GM15510 (cell line): Measurements from ENCODE around the gene CD82.

Source experiments
- POLR2A ChIP-seq: IDR thresholded peaks from 3 replicates; pipeline ENCODE4 v1.6.1; 2011; ENCODE audit warnings: borderline replicate concordance; ENCODE audit not compliant: insufficient read length; ENCODE audit errors: extremely low read depth

Gene CD82

DNA sequence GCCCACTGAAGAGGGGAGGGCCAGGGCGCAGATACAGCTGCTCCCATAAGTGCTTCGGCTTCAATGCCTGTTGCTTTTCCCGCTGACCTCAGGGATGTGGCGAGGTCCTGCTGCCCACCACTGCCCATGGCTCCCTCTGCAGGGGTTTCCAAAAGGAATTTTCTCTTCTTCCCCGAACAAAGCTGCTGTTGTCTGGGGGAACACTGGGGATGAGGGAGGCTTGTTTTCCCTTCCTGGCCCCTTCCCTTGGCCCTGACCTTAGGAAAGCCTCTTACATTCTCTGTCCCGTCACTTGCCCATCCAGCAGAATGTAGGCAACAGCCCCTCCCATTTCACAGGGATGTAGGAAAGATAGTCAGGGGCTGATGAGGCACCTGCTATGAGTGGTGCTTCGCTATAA lies 34.8 kb downstream of the CD82 start:
- no peak for TF ChIP-seq POLR2A

DNA sequence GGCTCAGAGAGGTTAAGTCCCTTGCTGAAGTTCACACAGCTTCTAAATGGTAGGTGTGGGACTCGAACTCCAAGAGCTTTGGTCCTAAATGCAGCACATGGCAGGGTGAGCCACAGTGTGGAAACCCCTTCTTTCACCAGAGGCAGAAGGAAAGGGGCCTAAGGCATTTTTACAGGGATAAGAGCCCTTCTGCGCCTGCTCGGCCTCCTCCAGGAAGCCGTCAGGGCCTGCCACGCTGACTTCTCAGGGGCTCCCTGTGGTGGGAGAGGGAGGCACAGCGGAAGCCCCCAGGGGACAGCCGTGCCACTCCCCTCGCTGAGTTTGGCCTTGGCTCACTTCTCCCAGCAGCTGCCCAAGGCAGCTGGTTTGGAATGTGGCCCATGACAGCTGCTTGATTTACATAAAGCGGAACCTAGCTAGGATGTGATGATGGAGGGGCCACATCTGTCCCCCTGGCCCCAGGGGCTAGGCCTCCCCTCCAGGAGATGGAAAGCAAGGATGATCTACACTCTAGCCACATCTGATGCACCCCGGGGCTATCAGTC lies 35.4 kb downstream of the CD82 start:
- no peak for TF ChIP-seq POLR2A

DNA sequence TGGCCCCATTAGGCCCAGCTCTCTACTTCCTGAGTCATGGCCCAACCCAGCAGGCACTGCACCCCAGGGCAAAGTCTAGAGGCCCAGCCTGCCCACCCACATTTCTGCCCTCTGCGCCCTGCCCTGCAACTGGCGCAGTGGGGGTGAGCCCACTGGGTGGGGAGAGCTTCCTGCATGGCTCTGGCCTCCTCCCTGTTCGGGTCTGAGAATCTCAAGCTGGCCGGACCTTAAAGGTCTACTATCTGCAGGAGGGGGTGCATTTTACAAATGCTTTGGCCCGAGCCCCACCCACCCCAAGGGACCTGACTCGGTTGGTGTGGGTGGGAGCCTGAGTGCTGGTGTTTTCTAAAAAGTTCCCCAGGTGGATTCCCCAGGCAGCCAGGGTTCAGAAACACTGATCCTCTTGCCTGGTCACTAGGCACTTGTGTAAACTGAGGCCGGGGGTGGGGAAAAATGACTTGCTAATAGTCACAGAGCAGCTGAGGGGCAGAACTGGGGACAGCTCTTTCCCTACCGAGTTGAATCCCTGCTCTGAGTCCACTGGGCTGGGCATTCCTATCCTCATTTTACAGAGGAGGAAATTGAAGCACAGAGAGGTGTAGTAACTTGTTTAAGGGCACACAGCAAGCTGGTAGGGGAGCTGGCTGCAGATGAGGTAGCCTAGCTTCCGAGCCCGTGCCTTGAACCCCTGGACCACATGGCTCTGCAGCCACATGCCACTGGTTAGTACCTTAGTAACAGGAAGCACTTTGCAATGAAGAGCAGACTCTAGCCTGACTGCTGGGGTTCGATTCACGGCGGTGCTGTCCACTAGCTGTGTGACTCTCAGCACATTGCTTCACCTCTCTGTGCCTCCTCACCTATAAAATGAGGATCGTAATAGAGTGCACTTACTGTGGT lies 36.3 kb downstream of the CD82 start:
- TF ChIP-seq POLR2A = no peak

DNA sequence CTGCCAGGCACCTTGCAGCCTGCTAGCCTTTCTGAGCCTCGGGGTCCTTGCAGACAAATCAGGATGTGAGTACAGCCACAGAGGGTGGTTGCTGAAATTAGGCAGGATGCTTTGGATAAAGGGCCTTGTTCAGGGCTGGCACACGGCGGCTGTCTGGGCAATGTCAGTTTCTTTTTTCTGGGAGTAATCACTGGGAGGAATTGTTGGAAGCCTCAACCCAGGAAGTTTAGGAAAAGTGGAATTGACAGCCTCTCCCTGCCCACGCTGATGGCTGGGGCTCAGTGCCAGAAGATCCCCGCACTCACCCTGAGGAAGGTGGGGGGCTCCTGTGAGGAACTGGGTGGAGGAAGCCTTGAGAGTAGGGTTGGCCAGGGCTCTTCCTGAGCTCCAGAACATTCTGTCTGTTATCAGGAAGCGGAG lies 37.4 kb downstream of the CD82 start:
- no peak for TF ChIP-seq POLR2A

DNA sequence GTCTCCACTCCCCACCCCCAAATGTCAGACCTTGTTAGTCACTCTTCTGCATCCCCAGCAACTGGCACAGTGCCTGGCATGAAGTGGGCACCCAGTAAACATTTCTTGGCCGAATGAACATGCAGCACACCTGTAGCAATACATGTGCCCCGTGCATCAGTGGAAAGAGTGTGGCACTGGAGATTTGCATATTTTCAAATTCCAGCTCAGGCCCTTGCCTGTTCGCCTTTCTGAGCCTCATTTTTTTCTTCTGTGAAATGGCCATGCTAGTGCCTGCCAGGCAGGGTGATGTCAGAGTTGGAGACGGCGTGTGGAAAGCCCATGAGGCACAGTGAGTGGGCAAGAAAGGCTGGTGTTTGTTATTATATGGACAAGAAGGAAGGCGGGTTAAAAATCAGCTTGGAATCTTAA lies 38.7 kb downstream of the CD82 start:
- no peak for TF ChIP-seq POLR2A

DNA sequence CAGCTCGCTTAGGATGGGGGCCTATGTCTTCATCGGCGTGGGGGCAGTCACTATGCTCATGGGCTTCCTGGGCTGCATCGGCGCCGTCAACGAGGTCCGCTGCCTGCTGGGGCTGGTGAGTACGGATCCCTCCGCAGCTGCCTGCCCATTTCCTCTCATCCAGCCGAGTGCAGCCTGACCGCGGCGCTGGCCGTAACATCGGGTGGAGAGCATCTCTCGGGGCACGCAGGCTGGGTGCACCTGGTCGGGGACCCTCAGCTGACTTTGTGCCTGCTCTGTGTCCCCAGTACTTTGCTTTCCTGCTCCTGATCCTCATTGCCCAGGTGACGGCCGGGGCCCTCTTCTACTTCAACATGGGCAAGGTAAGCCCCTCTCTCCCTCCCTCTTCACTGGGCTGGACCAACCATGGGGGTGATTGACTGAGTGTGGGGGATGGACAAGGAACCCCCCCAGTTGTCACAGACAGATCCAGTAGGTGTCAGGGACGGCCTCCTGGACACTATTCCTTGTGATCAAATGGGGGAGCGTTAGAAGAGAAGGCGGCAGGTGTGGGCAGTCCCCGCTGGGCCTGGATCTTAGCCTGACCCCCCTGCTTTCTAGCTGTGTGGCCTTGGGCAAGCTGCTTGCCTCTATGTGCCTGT lies 39.7 kb downstream of the CD82 start:
- TF ChIP-seq POLR2A = no peak

DNA sequence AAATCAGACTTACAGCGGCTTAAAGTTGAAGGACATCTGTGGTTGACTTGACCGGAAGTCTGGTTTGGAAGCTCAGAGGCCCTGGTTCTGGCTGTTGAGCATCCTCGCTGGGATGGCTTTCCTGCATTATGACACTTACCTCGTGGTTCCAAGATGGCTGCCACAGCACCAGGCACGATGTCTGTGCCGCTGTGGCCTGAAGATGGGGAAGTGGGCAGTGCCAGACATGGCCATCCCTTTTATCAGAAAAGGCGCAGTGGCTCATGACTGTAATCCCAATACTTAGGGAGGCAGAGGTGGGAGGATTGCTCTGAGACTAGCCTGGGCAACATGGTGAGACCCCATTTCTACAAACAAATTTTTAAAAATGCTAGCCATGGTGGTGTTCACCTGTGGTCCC lies 40.5 kb downstream of the CD82 start:
- no peak for TF ChIP-seq POLR2A

DNA sequence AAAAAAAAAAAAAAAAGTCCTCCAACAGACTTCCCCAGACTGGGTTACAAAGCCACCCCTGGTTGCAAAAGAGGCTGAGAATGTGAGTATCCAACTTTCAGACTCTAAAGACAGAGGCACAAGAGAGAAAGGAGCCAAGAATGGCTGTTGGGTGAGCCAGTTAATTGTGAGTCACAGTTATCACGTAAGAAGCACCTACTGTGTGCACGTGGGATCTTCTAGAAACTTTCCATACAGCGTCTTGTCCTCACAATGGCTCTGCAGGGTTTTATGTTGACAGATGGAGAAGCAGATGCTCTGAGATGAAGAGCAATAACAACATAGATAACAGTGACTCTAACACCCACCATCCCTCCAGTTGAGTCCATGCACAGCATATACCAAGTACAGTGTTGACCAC lies 41.0 kb downstream of the CD82 start:
- TF ChIP-seq POLR2A = no peak

DNA sequence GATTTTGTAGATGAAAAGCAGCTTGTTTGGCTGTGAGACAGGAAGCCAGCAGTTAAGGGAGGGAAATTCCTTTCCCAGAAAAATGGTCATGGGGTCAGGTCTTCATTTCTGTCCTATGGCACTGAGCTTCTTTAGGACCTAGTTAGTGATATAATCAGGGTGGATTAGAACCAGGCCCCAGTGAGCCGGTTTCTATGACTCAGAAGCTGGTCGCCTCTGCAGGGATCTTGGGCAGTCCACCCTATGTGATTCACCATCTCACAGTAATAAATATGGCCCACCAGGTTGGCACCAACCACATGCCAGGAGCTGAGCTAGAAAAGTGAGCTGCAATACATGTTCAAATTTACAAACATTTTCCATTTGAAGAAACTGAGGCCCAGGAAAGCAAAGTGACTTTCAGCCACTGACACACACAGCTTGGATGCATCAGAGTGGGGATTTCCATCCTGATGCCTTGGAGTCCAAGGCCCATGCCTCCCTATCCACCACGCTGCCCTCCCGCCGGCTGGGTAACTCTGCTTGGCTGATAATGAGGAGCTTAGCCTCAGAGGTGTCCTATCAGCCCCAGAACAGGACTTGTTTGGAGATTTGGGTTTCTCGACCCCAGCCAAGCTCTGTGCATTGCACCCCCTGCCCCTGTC lies 42.0 kb downstream of the CD82 start:
- no peak for TF ChIP-seq POLR2A

DNA sequence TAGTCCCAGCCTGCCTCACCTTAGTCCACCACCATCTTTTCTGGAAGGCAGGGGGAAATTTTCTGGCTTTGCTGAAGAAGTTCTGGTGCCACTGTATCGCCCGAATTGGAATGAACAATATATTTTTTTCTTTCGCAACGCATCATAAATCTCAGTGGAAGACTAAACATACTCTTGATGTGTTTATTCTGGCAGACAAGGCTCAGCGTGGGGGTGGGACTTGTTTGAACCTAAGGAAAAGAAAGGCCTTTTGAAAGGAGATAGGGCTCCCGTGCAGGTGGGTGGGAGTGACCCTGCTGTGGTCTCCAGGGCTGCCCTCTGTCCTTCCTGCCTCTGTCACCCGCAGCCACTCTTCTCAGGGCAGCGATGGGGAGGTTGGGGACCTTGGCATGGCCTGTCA lies 42.5 kb downstream of the CD82 start:
- TF ChIP-seq POLR2A = no peak

DNA sequence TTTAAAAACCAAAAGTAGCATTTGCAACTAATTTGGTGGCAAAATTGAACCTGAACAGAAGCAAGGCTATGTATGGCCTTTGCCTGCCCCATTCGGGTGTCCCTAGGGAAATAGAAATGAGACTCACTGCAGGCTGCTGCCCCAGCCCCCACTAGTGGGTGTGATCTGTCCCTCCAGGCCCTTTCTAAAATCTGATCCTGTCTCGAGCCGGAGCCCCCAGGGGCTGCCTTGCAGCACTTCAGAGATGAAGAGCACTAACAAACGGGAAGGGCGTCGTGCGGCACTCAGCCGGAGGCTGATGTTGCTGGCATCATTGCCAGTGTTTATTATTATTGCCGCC lies 43.2 kb downstream of the CD82 start:
- TF ChIP-seq POLR2A = no peak

DNA sequence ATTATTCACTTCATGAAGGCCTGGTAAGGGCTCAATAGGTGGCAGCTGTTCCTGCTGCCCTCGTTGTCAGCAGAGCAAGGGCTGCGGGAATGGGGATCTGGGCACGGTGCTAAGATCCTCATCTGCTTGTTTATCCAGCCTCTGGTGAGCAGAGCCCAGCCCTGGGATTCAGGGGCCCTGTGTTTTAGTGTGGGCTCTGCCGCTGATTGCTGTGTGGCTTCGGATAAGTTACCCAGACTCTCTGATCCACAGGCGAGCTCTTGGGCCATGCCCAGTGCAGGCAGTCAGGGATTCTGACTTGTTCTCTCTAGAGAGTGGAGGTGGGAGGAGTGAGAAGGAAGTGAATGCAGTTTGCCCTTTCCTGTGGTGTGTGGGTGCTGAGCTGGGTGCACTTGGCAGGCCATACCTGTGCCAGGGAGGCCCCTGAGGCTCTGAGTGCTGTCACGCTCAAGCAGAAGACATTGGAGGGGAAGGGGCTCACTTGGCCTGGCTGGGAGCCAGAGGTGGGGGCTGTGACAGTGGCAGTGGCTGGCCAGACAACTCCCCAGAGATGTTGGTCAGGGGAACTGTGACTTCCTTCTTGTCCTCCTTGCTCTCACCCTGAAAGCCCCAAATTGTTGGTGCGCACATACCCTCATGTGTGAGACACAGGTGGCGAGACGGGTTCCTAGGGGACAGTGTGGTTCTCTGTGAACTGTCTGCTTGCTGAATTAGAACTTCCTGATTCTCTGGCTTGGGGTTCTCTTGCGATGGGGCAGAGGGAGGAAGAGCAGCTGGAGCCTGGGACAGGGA lies 43.7 kb downstream of the CD82 start:
- no peak for TF ChIP-seq POLR2A

DNA sequence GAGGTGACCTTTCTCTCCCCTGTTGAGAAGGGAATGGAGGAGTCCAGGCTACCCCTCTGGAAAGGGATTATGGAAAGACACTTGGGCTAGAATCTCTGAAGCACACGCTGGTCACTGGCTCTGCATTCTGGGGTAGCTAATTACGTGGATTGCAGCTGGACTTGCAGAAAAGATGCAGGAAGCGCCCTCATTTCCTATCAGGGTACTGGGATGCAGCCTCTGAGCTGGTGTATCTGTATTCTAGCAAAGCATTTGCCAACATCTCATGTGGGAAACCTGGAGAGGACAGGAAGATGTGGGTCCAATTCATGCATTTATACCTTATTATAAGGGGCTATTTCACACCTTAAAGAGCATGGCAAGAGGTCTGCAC lies 44.3 kb downstream of the CD82 start:
- TF ChIP-seq POLR2A = no peak

DNA sequence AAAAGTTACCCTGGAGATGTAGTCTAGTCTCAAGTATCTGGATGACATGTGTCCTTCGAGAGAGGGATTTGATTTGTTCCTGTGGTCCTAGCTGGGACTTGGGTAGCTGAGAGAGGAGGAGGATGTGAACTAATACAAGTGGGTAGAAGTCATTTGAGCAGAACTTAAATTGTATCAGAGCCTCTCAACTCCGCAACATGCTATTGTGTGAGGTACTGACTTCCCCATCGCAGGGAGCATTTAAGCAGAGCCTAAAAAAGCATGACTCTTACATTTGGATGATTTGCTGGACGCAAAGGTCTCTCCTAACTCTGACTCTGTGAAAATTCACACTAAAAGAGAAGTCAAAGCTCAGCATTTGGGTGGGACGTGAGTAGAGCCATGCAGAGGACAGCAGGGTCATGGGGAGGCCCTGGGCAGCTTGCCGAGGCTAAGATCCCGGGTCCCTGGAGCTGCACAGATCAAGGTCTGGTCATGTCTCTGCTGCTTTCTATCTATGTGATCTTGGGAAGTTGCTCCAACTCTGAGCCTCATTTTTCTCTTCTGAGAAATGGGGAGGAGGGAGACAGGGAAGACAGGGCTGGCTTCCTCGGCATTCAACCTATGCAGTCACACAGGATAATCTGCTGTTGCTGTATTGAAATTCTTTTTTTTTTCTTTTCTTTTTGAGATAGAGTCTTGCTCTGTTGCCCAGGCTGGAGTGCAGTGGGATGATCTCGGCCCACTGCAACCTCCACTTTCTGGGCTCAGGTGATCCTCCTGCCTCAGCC lies 44.9 kb downstream of the CD82 start:
- no peak for TF ChIP-seq POLR2A

DNA sequence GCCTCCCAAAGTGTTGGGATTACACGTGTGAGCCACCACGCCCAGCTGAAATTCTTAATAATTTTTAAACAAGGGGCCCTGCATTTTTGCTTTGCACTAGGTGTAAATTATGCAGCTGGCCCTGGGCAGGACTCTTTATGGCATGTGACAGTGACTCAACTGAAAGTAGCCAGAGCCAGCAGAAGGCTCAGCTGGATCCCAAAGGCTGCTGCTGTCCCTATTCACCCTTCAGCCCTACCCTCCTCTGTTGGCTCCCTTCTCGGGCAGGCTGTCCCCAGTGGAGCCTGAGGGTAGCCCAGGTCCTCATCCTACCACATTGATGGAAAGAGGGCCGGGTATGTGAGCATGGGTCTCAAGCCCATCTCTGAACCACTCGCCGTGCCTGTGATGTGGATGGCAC lies 45.6 kb downstream of the CD82 start:
- no peak for TF ChIP-seq POLR2A
